ENCODE data around the gene STOM. TPM values are rescaled to one million over a fixed set of nuclear protein-coding genes. Genes with fewer than 3 reads are reported as not detected.

The STOM gene
- polyA plus RNA-seq, 1 of the 3 experiments (the other 2 are of a cell fraction), result 40.5 TPM

DNA sequence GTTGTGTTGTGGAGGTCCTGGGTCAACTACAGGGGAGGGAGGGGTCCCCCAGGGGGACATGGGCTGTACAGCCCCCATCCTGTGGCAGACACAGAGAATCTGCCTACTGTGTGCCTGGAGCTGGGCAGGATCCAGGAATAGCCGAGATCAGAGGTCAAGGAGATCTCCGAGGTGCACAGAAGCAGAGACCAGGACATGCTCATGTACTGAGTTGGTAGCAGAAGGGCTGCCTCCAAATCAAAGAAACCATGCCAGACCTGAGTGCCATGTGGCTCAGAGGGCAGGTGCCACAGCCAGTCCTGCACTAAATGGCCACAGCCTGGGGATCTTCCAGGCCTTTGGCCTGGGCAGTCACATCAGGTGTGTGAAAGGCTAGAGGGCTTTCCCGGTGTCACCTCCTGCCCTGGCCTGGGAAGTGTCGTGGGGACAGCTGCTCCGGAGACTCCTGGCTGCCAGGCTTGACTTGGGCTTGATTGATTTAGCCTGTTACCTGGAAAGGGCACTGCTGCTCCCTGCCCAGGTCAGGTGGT, 74.3 kb downstream of the STOM start:
- CTCF ChIA-PET, result interaction anchor here (0.7 to 5.6 kb wide), 5 partner anchors 8 to 420 kb away, joined by 3 to 35 read pairs (median 3); no protein-coding TSS in a partner anchor
- TF ChIP-seq, protein P1, sequence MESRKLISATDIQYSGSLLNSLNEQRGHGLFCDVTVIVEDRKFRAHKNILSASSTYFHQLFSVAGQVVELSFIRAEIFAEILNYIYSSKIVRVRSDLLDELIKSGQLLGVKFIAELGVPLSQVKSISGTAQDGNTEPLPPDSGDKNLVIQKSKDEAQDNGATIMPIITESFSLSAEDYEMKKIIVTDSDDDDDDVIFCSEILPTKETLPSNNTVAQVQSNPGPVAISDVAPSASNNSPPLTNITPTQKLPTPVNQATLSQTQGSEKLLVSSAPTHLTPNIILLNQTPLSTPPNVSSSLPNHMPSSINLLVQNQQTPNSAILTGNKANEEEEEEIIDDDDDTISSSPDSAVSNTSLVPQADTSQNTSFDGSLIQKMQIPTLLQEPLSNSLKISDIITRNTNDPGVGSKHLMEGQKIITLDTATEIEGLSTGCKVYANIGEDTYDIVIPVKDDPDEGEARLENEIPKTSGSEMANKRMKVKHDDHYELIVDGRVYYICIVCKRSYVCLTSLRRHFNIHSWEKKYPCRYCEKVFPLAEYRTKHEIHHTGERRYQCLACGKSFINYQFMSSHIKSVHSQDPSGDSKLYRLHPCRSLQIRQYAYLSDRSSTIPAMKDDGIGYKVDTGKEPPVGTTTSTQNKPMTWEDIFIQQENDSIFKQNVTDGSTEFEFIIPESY (IDR thresholded peaks at IDR 0.05; ENCODE audit: borderline replicate concordance, low read depth), result no peak
- no peak for TF ChIP-seq SIN3A (IDR thresholded peaks at IDR 0.05; ENCODE audit: borderline replicate concordance, low read depth, low read length)
- TF ChIP-seq, protein P2, sequence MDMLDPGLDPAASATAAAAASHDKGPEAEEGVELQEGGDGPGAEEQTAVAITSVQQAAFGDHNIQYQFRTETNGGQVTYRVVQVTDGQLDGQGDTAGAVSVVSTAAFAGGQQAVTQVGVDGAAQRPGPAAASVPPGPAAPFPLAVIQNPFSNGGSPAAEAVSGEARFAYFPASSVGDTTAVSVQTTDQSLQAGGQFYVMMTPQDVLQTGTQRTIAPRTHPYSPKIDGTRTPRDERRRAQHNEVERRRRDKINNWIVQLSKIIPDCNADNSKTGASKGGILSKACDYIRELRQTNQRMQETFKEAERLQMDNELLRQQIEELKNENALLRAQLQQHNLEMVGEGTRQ (IDR thresholded peaks at IDR 0.05; ENCODE audit: borderline replicate concordance, low read depth, low read length), result no peak
- TF ChIP-seq, protein P3, sequence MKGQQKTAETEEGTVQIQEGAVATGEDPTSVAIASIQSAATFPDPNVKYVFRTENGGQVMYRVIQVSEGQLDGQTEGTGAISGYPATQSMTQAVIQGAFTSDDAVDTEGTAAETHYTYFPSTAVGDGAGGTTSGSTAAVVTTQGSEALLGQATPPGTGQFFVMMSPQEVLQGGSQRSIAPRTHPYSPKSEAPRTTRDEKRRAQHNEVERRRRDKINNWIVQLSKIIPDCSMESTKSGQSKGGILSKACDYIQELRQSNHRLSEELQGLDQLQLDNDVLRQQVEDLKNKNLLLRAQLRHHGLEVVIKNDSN (IDR thresholded peaks at IDR 0.05; ENCODE audit: borderline replicate concordance, low read depth), result no peak
- 90% methylated on average over 3 of the region's 5 CpGs for WGBS (ENCODE audit: low lambda C conversion rate)

DNA sequence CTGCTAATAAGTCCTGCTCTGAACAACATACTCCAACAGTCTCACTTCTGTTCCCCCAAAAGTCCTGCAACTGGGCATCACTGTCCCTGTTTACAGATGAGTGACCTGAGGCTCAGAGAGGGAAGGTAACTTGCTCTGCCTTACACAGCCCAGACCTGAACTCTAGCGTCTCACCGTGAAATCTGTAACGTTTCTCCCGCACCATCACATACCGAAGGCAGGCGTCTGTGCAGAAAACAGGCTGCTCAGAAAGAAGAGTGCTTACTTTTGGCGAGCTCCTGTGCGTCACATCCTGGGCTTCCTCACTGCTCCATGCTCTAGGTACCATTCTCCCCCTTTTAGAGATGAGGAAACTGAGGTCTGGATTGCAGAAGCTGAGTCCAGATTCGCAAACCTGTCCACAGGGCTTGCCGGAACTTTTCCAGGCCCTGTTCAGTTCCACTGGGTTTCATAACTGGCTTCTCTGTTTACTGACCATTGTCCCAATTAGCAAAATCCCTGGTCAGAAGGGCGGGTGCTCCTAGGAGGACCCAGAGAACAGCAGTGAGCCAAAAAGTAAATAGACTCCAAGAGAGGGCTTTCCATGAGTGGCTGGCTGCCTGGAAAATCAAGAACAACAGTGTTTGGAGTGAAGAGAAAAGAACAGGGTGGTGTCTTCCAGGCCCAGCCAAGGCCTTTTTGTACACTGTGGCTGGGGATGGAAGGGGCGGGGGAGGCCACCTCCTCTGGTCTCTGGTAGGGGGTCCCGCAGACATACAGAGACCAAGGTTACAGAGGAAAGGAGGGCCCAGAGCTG, 75.0 kb downstream of the STOM start:
- H3K79me2 ChIP-seq (ENCODE audit: insufficient read depth), result 0 out of 2 replicates have a peak, but pooled peaks cover 2% of the 10 kb centered on the region
- no peaks in the 10 kb centered on the region for H3K9me3 ChIP-seq
- no peaks in the 10 kb centered on the region for H3K9me2 ChIP-seq
- CTCF ChIA-PET, result interaction anchor here (3.9 to 5.6 kb wide), 2 partner anchors 17 to 25 kb away, joined by 20 to 35 read pairs; no protein-coding TSS in a partner anchor
- no peak overlapping the region for H3K27ac ChIP-seq (ENCODE audit: low read depth in 2 of 2, low read length in 1 of 2)
- POLR2A ChIA-PET, result no interaction called here
- H3F3A ChIP-seq (replicated peaks; ENCODE audit: insufficient read depth), result peaks cover 14% of the 10 kb centered on the region
- H3K4me1 ChIP-seq (ENCODE audit: control insufficient read depth in 1 of 2, insufficient read depth in 2 of 2, low read depth in 1 of 2, low read length in 1 of 2), result peaks cover under 1 to 18% of the 10 kb centered on the region in 2 experiments; a peak in 2 of 4 replicates
- H3K27me3 ChIP-seq (ENCODE audit: insufficient read depth), result no peaks in the 10 kb centered on the region
- no peak for DNase-seq
- H2AFZ ChIP-seq (ENCODE audit: low read depth), result no peak overlapping the region
- no peak overlapping the region for H3K4me3 ChIP-seq (ENCODE audit: low read depth in 2 of 2, low read length in 1 of 2)
- H4K20me1 ChIP-seq (ENCODE audit: insufficient read depth), result no peaks in the 10 kb centered on the region
- no peak overlapping the region for H3K4me2 ChIP-seq
- no peak overlapping the region for H3K9ac ChIP-seq
- no peaks in the 10 kb centered on the region for H3K36me3 ChIP-seq (replicated peaks in 1 of 2; ENCODE audit: control insufficient read depth in 1 of 2, insufficient read depth in 2 of 2, low read length in 1 of 2)
- WGBS (ENCODE audit: low lambda C conversion rate), result 95% methylated on average over 13 of the region's 13 CpGs
- TF ChIP-seq TAF1 (IDR thresholded peaks at IDR 0.05; ENCODE audit: borderline replicate concordance, low read depth, low read length) (no peak), NRF1 (IDR thresholded peaks at IDR 0.05; ENCODE audit: low read depth, low read length) (no peak), SIN3A (IDR thresholded peaks at IDR 0.05; ENCODE audit: borderline replicate concordance, low read depth, low read length) (no peak), JUND (IDR thresholded peaks at IDR 0.05) (no peak), MXI1 (IDR thresholded peaks at IDR 0.05; ENCODE audit: low read depth, low read length) (no peak), YY1 (IDR thresholded peaks at IDR 0.05; ENCODE audit: low read depth) (no peak), GATA2 (CRISPR knock-in tag; IDR thresholded peaks at IDR 0.05) (no peak), NFIC (IDR thresholded peaks at IDR 0.05; ENCODE audit: borderline replicate concordance) (no peak), CHD2 (IDR thresholded peaks at IDR 0.05; ENCODE audit: low read length, partially characterized antibody) (no peak)
- TF ChIP-seq, protein P4, sequence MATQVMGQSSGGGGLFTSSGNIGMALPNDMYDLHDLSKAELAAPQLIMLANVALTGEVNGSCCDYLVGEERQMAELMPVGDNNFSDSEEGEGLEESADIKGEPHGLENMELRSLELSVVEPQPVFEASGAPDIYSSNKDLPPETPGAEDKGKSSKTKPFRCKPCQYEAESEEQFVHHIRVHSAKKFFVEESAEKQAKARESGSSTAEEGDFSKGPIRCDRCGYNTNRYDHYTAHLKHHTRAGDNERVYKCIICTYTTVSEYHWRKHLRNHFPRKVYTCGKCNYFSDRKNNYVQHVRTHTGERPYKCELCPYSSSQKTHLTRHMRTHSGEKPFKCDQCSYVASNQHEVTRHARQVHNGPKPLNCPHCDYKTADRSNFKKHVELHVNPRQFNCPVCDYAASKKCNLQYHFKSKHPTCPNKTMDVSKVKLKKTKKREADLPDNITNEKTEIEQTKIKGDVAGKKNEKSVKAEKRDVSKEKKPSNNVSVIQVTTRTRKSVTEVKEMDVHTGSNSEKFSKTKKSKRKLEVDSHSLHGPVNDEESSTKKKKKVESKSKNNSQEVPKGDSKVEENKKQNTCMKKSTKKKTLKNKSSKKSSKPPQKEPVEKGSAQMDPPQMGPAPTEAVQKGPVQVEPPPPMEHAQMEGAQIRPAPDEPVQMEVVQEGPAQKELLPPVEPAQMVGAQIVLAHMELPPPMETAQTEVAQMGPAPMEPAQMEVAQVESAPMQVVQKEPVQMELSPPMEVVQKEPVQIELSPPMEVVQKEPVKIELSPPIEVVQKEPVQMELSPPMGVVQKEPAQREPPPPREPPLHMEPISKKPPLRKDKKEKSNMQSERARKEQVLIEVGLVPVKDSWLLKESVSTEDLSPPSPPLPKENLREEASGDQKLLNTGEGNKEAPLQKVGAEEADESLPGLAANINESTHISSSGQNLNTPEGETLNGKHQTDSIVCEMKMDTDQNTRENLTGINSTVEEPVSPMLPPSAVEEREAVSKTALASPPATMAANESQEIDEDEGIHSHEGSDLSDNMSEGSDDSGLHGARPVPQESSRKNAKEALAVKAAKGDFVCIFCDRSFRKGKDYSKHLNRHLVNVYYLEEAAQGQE (IDR thresholded peaks at IDR 0.05; ENCODE audit: low read depth, low read length), result no peak
- TF ChIP-seq, protein P3 (IDR thresholded peaks at IDR 0.05; ENCODE audit: borderline replicate concordance, low read depth), result no peak
- TF ChIP-seq, protein P5, sequence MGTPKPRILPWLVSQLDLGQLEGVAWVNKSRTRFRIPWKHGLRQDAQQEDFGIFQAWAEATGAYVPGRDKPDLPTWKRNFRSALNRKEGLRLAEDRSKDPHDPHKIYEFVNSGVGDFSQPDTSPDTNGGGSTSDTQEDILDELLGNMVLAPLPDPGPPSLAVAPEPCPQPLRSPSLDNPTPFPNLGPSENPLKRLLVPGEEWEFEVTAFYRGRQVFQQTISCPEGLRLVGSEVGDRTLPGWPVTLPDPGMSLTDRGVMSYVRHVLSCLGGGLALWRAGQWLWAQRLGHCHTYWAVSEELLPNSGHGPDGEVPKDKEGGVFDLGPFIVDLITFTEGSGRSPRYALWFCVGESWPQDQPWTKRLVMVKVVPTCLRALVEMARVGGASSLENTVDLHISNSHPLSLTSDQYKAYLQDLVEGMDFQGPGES (IDR thresholded peaks at IDR 0.05; ENCODE audit: low read depth, low read length), result no peak

More for the DNA sequence above, 74.3 kb downstream of the STOM start:
- Histone ChIP-seq H3K4me2 (no peak overlapping the region), H4K20me1 (ENCODE audit: insufficient read depth) (no peaks in the 10 kb centered on the region), H3K27ac (ENCODE audit: low read depth in 2 of 2, low read length in 1 of 2) (no peak overlapping the region), H2AFZ (ENCODE audit: low read depth) (no peak overlapping the region), H3F3A (replicated peaks; ENCODE audit: insufficient read depth) (peaks cover 10% of the 10 kb centered on the region), H3K36me3 (replicated peaks in 1 of 2; ENCODE audit: control insufficient read depth in 1 of 2, insufficient read depth in 2 of 2, low read length in 1 of 2) (no peaks in the 10 kb centered on the region), H3K9ac (no peak overlapping the region), H3K4me3 (ENCODE audit: low read depth in 2 of 2, low read length in 1 of 2) (no peak overlapping the region), H3K4me1 (ENCODE audit: control insufficient read depth in 1 of 2, insufficient read depth in 2 of 2, low read depth in 1 of 2, low read length in 1 of 2) (peaks cover 0 to 19% of the 10 kb centered on the region in 2 experiments; a peak in 2 of 4 replicates), H3K9me2 (no peaks in the 10 kb centered on the region), H3K9me3 (no peaks in the 10 kb centered on the region), H3K27me3 (ENCODE audit: insufficient read depth) (no peaks in the 10 kb centered on the region), H3K79me2 (ENCODE audit: insufficient read depth) (0 out of 2 replicates have a peak, but pooled peaks cover 3% of the 10 kb centered on the region)
- DNase-seq, result no peak
- POLR2A ChIA-PET, result no interaction called here
